Measurements from ENCODE around the gene HBZ. TPM values are rescaled to one million over a fixed set of nuclear protein-coding genes. Genes with fewer than 3 reads are reported as not detected.

The HBZ gene
- total and polyA plus RNA-seq, 2 of the 13 experiments (the other 11 are each of a cell fraction or from before 2014, with no cell fraction given): 0.21 TPM; not detected in 1

- ChIA-PET CTCF (ENCODE audit: low intra/inter-chr PET ratio, low total read pairs) (interaction anchor here (2.5 to 3.2 kb wide), 2 partner anchors 64 to 75 kb away, joined by 17 to 23 read pairs; no protein-coding TSS in a partner anchor), POLR2A (no interaction called here)
- Histone ChIP-seq H3K36me3 (replicated peaks in 1 of 2; ENCODE audit: control insufficient read depth in 1 of 2, insufficient read depth in 2 of 2, low read length in 2 of 2) (no peaks in the 10 kb centered on the region), H3K4me2 (ENCODE audit: low read depth, low read length) (peak overlapping the region; percentile 38; the same call in 1 of the 2 replicates), H3K27me3 (ENCODE audit: control insufficient read depth in 1 of 2, insufficient read depth in 2 of 2, low read length in 2 of 2) (peaks cover 0 to 11% of the 10 kb centered on the region in 2 experiments; a peak in 3 of 5 replicates), H4K20me1 (ENCODE audit: insufficient read depth, low read length) (0 out of 2 replicates have a peak, but pooled peaks cover 4% of the 10 kb centered on the region), H3K9me3 (ENCODE audit: low read length) (no peaks in the 10 kb centered on the region), H3K79me2 (ENCODE audit: insufficient read depth, low read length) (no peaks in the 10 kb centered on the region), H3K4me1 (ENCODE audit: insufficient read depth, low read length) (peaks cover 23% of the 10 kb centered on the region), H3K4me3 (replicated peaks in 1 of 3; ENCODE audit: insufficient read depth in 1 of 3, low read depth in 2 of 3, low read length in 3 of 3) (no peak overlapping the region; a peak in 1 of 6 replicates), H3K9ac (ENCODE audit: insufficient read depth, low read depth, low read length) (no peak overlapping the region), H2AFZ (ENCODE audit: low read length) (no peak overlapping the region), H3K27ac (ENCODE audit: extremely low read length, insufficient read depth, low read length) (no peak overlapping the region)
- ATAC-seq (no peak), DNase-seq (ENCODE audit: low spot score) (no peak), FAIRE-seq (no peak)
- 94% methylated on average over 2 of the region's 22 CpGs for WGBS (ENCODE audit: low lambda C conversion rate)
- BruUV-seq (replicated peaks): no TSS peak
- intact Hi-C loops (cut with micrococcal nuclease; ENCODE audit: unreplicated experiment): loop anchor here (1.0 to 2.0 kb wide), 2 partner anchors 43 to 116 kb away; no protein-coding TSS in a partner anchor
- in situ Hi-C loops (cut with HindIII; ENCODE audit: extremely low pct_ligation_motif_present, low pct_unique_long_range_greater_than_20kb): loop anchor here (5.0 kb wide), 1 partner anchor 74 kb away; no protein-coding TSS in a partner anchor
- peak; percentile 14; the same call in 1 of the 2 replicates for TF ChIP-seq POLR2G (IDR thresholded peaks at IDR 0.05; ENCODE audit: low read depth, low read length)
- 0 out of 2 replicates have a peak, but pooled peaks have one; percentile 7 for TF ChIP-seq HMG20A (CRISPR knock-in tag; IDR thresholded peaks at IDR 0.05; ENCODE audit: borderline replicate concordance)
- TF ChIP-seq POLR2A (IDR thresholded peaks at IDR 0.05; ENCODE audit: insufficient read depth in 1 of 2, low read depth in 2 of 2, low read length in 2 of 2): peak in 1 of 2 experiments; percentile 6; a peak in 1 of 4 replicates
- no peak for TF ChIP-seq MXD3 (CRISPR knock-in tag; IDR thresholded peaks at IDR 0.05)
- TF ChIP-seq USF2 (IDR thresholded peaks at IDR 0.05; ENCODE audit: low read depth, low read length): no peak
- TF ChIP-seq USF2 (CRISPR knock-in tag; IDR thresholded peaks at IDR 0.05; ENCODE audit: borderline replicate concordance): peak; percentile 27; the same call in 1 of the 2 replicates
- peak; percentile 8; the same call in 1 of the 2 replicates for TF ChIP-seq ZNF747 (CRISPR knock-in tag; IDR thresholded peaks at IDR 0.05; ENCODE audit: borderline replicate concordance)
- TF ChIP-seq TFDP2 (CRISPR knock-in tag; IDR thresholded peaks at IDR 0.05): no peak
- no peak for TF ChIP-seq MAFF (IDR thresholded peaks at IDR 0.05; ENCODE audit: low read depth, low read length)
- TF ChIP-seq ZNF17 (CRISPR knock-in tag; IDR thresholded peaks at IDR 0.05): no peak
- TF ChIP-seq ZFP91 (CRISPR knock-in tag; IDR thresholded peaks at IDR 0.05; ENCODE audit: borderline replicate concordance): peak; percentile 10; the same call in 1 of the 2 replicates
- 0 out of 2 replicates have a peak, but pooled peaks have one; percentile 1 for TF ChIP-seq LBX2 (CRISPR knock-in tag; IDR thresholded peaks at IDR 0.05; ENCODE audit: borderline replicate concordance)
- 0 out of 2 replicates have a peak, but pooled peaks have one; percentile 1 for TF ChIP-seq ZC3H13 (CRISPR knock-in tag; IDR thresholded peaks at IDR 0.05)
- TF ChIP-seq SMC3 (IDR thresholded peaks at IDR 0.05; ENCODE audit: low read length): peak; percentile 27; the same call in 1 of the 2 replicates
- peak; percentile 1 for TF ChIP-seq RBFOX2 (IDR thresholded peaks at IDR 0.05; ENCODE audit: low read depth, low read length)
- peak; percentile 39 for TF ChIP-seq RBM39 (IDR thresholded peaks at IDR 0.05; ENCODE audit: low read depth, low read length, poor library complexity, severe bottlenecking)
- TF ChIP-seq ZSCAN22 (CRISPR knock-in tag; IDR thresholded peaks at IDR 0.05): 0 out of 2 replicates have a peak, but pooled peaks have one; percentile 14
- TF ChIP-seq ZNF251 (CRISPR knock-in tag; IDR thresholded peaks at IDR 0.05): peak; percentile 5
These were observed 29.1 kb downstream of the HBZ start for GRCh38 chr16:181565-182021.
